Fibroblast of gingiva (primary cell): ENCODE data around the gene PANX1.

Source experiments
- DNase-seq: peaks from one replicate; pipeline ENCODE4 v3.0.0-alpha.2; 2011; ENCODE audit warnings: low read depth

PANX1 gene

DNA sequence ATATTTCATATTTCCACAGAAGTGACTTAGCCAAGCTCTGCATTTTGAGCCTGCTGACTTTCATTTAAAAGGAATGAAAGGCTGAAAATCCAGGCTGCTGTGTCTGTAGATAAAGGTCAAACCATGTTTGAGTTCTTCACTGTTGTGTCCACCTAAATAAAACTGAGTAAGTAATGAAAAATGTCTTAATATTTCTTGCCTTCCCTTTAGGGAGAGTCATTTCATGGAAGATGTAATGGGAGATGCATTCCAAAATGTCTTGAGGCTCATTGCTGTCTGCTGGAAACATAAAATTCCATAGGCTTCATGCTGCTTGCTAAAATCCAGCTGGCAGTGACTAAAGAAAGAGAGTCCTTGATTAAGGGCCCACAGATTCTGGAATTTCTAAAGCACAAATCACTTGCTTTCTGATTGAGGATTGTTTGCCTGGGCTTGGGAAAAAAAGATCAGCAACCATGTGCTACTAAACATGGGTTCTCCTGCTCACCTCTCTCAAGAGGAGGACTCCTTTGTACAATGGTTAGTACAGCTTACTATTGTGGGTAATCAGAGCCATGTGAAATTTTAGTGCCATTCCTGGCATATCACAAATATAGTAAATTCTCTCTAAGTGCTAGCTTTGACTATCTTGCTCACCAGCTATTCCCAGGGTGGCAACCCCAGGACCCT lies 56.9 kb downstream of the PANX1 start:
- peak; percentile 86 for DNase-seq

DNA sequence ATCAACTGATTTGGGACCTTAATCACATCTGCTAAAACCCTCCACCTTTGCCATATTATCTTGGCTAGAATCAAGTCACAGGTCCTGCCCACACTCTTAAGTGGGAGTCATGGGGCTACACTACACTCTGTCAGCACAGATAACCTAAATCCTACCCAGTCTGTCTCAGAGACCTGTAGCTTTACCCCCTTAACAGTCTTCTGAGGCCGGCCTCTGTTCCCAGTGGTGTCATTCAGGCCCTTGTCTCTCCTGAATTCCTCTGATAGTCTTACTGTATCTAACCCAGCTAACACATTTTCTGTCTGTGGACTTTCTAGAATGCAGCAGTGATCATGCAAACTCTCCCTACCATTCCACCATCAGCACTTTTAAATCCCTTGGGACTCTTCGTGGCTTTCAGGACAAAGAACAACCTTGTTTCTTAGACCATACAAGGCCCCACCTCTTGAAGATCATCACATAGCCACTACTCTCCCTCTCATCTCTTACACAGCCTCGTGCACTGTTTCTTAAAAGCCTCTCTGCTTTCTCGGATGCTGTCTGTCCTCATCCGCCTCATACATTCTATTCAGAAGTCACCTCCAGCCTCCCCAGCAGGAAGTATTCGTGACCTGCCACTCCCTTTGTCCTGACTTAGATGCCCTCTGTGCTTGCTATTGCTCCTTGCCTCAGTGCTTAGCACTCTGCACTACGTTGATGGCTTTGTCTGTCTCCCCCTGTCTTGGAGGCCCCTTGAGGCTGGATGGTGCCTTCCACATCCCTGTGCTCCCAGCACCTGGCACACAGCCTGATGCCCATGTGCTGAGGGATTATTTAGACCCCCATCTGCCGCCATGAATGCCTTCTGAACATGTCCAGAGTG lies 57.9 kb downstream of the PANX1 start:
- DNase-seq, result no peak

DNA sequence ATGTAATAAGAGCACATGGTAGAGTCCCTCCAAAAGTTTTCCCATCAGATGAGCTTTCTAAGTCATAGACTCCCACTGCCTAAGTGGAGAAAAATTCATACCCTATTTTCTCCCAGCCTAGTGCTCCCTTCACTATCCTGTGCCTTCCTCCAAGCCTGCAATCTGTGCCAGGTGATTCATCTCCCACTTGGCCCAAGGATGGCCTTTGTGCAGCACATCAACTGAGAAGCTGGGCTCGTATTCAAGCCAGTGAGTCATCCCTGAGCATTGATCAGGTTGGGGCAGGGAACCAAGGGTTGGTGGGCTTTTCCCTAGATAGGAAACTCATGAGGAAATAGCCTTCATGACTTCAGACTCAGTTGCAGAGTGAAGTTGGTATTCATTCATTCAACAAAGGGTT lies 64.6 kb downstream of the PANX1 start:
- DNase-seq, result peak; percentile 60

- DNase-seq, result peak; percentile 17
Observed at GRCh38 chr11:94194712-94195111, 66.1 kb downstream of the PANX1 start.

DNA sequence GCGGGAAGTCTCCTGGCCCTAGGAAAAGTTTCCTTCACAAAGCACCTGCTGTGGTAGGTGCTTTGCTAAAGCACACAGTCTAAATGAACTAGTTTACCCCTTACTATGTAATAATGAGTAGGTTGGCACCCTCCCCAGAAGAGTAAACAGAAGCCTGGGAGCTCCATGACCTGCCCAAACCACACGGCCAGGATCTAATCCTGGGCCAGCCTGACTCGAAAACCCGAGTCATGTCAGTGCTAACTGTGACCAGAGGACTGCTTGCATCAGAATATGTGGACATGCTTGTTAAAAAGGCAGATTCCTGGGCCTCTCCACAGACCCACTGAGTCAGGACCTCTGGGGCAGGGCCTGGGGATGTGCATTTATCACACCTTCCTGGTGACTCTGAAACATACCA lies 67.7 kb downstream of the PANX1 start:
- peak; percentile 36 for DNase-seq

DNA sequence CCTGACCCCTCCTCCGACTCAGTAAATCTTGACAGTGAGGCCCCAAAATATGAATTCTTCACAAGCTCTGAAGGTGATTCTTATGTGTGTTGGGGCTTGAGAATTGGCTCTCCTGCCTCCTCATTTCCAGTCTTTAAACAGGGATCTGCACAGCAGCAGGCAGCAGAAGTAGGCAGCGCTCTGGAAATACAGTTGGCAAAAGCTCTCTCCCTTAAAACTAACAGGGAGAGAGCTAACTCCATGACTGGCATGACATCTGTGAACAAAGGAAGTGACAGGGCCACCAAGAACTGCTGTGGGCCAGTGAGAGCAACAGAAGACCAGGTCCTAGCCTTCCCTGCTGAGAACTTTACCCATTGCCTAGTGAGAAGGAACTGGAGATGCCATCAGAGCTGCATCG lies 70.1 kb downstream of the PANX1 start:
- no peak for DNase-seq

GRCh38 chr11:94199136-94200130 lies 70.8 kb downstream of the PANX1 start:
- peak; percentile 36 for DNase-seq

- peak; percentile 89 for DNase-seq
Observed at GRCh38 chr11:94201004-94201465, 72.4 kb downstream of the PANX1 start.

GRCh38 chr11:94203070-94203469 lies 74.4 kb downstream of the PANX1 start:
- DNase-seq, result no peak

GRCh38 chr11:94211261-94211830 lies 82.7 kb downstream of the PANX1 start:
- DNase-seq, result no peak

DNA sequence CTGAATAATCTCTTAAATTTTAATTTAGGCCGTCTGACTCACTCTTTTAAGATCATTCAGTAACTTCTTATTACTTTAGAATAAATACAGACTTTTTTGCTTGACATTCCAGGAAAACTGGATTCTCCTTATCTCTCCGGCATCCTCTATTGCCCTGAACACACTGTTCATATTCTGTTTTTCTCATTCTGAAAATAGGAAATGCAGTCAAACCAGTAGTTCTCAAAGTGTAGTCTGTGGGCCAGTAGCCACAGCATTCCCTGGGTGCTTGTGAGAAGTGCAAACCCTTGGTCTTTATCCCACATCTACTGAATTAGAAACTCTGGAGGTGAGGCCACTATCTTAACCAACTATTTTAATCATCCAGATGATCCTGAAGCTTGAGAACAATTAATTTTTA lies 84.3 kb downstream of the PANX1 start:
- no peak for DNase-seq

- DNase-seq, result no peak
Observed at GRCh38 chr11:94217705-94218104, 89.1 kb downstream of the PANX1 start.

DNA sequence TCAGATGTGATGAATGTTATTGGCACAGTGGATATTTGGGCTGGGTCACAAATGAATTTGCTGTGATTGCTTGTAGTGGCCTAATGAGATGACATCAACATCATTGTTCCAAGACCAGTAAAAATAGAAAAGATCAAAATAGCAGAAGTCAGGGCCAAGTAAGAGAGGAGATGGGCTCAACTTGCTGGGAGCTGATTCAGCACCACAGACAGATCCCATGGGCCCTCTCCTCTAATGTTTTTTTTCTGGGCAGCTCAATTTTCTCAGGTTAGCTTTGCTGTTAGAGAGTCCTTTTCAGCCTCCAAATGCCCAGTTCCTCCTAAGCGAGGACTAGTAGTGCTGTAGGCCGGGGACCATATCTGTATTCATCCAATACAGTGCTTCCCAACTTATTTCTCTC lies 89.7 kb downstream of the PANX1 start:
- DNase-seq, result no peak

DNA sequence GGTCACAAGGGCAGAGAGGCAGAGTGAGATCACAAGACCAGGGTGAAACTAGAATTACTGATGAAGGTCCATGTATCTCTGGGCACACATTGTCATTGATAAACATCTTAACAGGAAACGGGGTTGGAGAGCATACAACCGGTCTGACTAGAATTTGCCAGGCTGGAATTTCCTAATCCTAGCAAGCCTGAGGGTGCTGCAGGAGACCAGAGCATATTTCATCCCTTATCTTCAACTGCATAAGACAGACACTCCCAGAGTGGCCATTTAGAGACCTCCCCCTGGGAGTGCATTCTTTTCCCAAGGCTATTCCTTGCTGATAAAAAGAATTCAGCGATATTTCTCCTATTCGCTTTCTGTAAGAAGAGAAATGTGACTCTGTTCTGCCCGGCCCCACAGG lies 91.1 kb downstream of the PANX1 start:
- no peak for DNase-seq

- DNase-seq, result peak; percentile 59
Observed at GRCh38 chr11:94224078-94224477, 95.4 kb downstream of the PANX1 start.
